SU-DHL-6 (cell line): ENCODE data around the gene RPH3AL.
"Not testable (repeated sequence)": the region's sequence is repeated elsewhere in the genome, so short reads cannot be mapped to it uniquely, and the experiment has no call there.

ENCODE experiments used
- CTCF ChIP-seq: fragments of 200-600 bp; sonication (generic); IDR thresholded peaks from one replicate; pipeline ENCODE4 v1.5.1; 2017; ENCODE audit warnings: antibody characterized with exemption, mild to moderate bottlenecking, low read length, moderate library complexity; ENCODE audit not compliant: insufficient read depth, poor library complexity, severe bottlenecking
- EZH2phosphoT487 ChIP-seq: fragments of 200-600 bp; sonication (generic), shearing (Covaris generic); conservative IDR thresholded peaks from 2 replicates; pipeline ENCODE4 v1.6.1; 2018; ENCODE audit warnings: mild to moderate bottlenecking, antibody characterized with exemption, low read length, moderate library complexity, mixed read lengths

GRCh38 chr17:198225-198624 is 154.4 kb downstream of the RPH3AL start:
- not testable (repeated sequence) for TF ChIP-seq CTCF, EZH2phosphoT487
